Common myeloid progenitor, CD34-positive (primary cell): ENCODE results near the gene SYNRG.
"Not testable (repeated sequence)": the region's sequence is repeated elsewhere in the genome, so short reads cannot be mapped to it uniquely, and the experiment has no call there.

Source experiments
- CTCF ChIA-PET: fragments of 350-600 bp; sonication (Branson Sonifier 250); formaldehyde crosslinking; loops from one replicate; lab custom pipeline; 2021; ENCODE audit warnings: antibody characterized with exemption; lab: Charles Lee
- POLR2A ChIA-PET: fragments of 350-600 bp; sonication (Branson Sonifier 250); formaldehyde crosslinking; loops from one replicate; lab custom pipeline; 2021; ENCODE audit warnings: antibody characterized with exemption; lab: Charles Lee
- DNase-seq, 3 donors: peaks; one replicate each; pipeline versions ENCODE4 v3.0.0 to v3.0.0-alpha.2; 2013
- H3K27ac ChIP-seq, 2 experiments: 1 replicate in 1 of 2; 2 replicates in 1 of 2; pipeline ENCODE4 v1.7.0; 2013; ENCODE audit warnings: inconsistent platforms in 2 of 2, low read length in 2 of 2, mild to moderate bottlenecking in 2 of 2, low read depth in 1 of 2, moderate library complexity in 1 of 2; ENCODE audit not compliant: severe bottlenecking in 2 of 2, insufficient read depth in 1 of 2, poor library complexity in 1 of 2
- H3K27me3 ChIP-seq, 5 experiments: replicated peaks in 2 of 5; 1 replicate in 3 of 5; 2 replicates in 2 of 5; pipeline versions ENCODE4 v1.6.1 to v1.7.0; 2013; ENCODE audit warnings: low read length in 4 of 5, mild to moderate bottlenecking in 2 of 5, moderate library complexity in 2 of 5, inconsistent platforms in 1 of 5; ENCODE audit not compliant: insufficient read depth in 5 of 5, control insufficient read depth in 4 of 5
- H3K36me3 ChIP-seq, 4 experiments: 1 replicate in 2 of 4; 2 replicates in 2 of 4; pipeline versions ENCODE4 v1.6.1 to v1.7.0; 2013; ENCODE audit warnings: low read length in 3 of 4, control low read depth in 1 of 4, mild to moderate bottlenecking in 1 of 4; ENCODE audit not compliant: control insufficient read depth in 4 of 4, insufficient read depth in 4 of 4
- H3K4me1 ChIP-seq, 4 experiments: 1 replicate in 3 of 4; 2 replicates in 1 of 4; pipeline versions ENCODE4 v1.6.1 to v1.7.1; 2013; ENCODE audit warnings: low read length in 3 of 4, mild to moderate bottlenecking in 3 of 4, control low read depth in 1 of 4, inconsistent platforms in 1 of 4, moderate library complexity in 1 of 4; ENCODE audit not compliant: control insufficient read depth in 4 of 4, insufficient read depth in 4 of 4; ENCODE audit errors: control extremely low read depth in 1 of 4
- H3K4me3 ChIP-seq, 7 experiments: 1 replicate in 4 of 7; 2 replicates in 3 of 7; pipeline versions ENCODE4 v1.5.1 to v1.7.0; 2013; ENCODE audit warnings: mild to moderate bottlenecking in 7 of 7, low read length in 6 of 7, moderate library complexity in 6 of 7, inconsistent platforms in 2 of 7, low read depth in 2 of 7, control low read depth in 1 of 7; ENCODE audit not compliant: insufficient read depth in 4 of 7, control insufficient read depth in 1 of 7; ENCODE audit errors: extremely low read depth in 1 of 7
- H3K9me3 ChIP-seq, 5 experiments: 1 replicate in 4 of 5; 2 replicates in 1 of 5; pipeline versions ENCODE4 v1.6.1 to v1.7.1; 2013; ENCODE audit warnings: low read length in 4 of 5, mild to moderate bottlenecking in 2 of 5, inconsistent platforms in 1 of 5, low read depth in 1 of 5, moderate library complexity in 1 of 5; ENCODE audit not compliant: control insufficient read depth in 4 of 5, insufficient read depth in 2 of 5; ENCODE audit errors: control extremely low read depth in 1 of 5
- WGBS: methylation state at CpG from one replicate; pipeline ENCODE4 v1.1.5; 2013; ENCODE audit not compliant: insufficient coverage; 5-methylcytosine and 5-hydroxymethylcytosine counted together

SYNRG gene

GRCh38 chr17:37518826-37519225 is 90.4 kb downstream of the SYNRG start:
- DNase-seq: peak in 2 of 3 donors; percentile 29 to 37

GRCh38 chr17:37517881-37518280 is 91.3 kb downstream of the SYNRG start:
- WGBS: 100% methylated on average over 4 of the region's 4 CpGs
- no peak overlapping the region for H3K4me3 ChIP-seq
- CTCF ChIA-PET: interaction anchor here (0.6 to 1.2 kb wide), 4 partner anchors 31 to 193 kb away, joined by 3 read pairs; no protein-coding TSS in a partner anchor
- no peaks in the 10 kb centered on the region for H3K9me3 ChIP-seq
- DNase-seq: no peak
- peaks cover 6 to 30% (median 23%) of the 10 kb centered on the region in 4 experiments for H3K4me1 ChIP-seq
- POLR2A ChIA-PET: no interaction called here
- peaks cover 2 to 57% (median 26%) of the 10 kb centered on the region in 4 experiments for H3K36me3 ChIP-seq
- H3K27me3 ChIP-seq: no peaks in the 10 kb centered on the region
- no peak overlapping the region for H3K27ac ChIP-seq

More at GRCh38 chr17:37518826-37519225, 90.4 kb downstream of the SYNRG start:
- 81% methylated on average over 7 of the region's 8 CpGs for WGBS
- ChIA-PET POLR2A (no interaction called here), CTCF (interaction anchor here (0.8 to 1.7 kb wide), 7 partner anchors 9 to 81 kb away, joined by 3 to 6 read pairs (median 4); no protein-coding TSS in a partner anchor)
- H3K27me3 ChIP-seq: no peaks in the 10 kb centered on the region
- H3K4me1 ChIP-seq: peaks cover 6 to 30% (median 23%) of the 10 kb centered on the region in 4 experiments
- H3K27ac ChIP-seq: no peak overlapping the region
- peaks cover 2 to 55% (median 28%) of the 10 kb centered on the region in 4 experiments for H3K36me3 ChIP-seq
- H3K4me3 ChIP-seq: no peak overlapping the region
- H3K9me3 ChIP-seq: no peaks in the 10 kb centered on the region

- no peak overlapping the region for H3K4me3 ChIP-seq
- POLR2A ChIA-PET: interaction anchor here (0.5 kb wide), 1 partner anchor 60 kb away, joined by 3 read pairs; no protein-coding TSS in a partner anchor
- no peak for DNase-seq
- H3K27ac ChIP-seq: no peak overlapping the region
- peaks cover 2 to 61% (median 31%) of the 10 kb centered on the region in 4 experiments for H3K36me3 ChIP-seq
- H3K4me1 ChIP-seq: peaks cover 6 to 30% (median 23%) of the 10 kb centered on the region in 4 experiments
- H3K27me3 ChIP-seq: no peaks in the 10 kb centered on the region
- CTCF ChIA-PET: interaction anchor here (1.1 kb wide), 2 partner anchors 21 to 28 kb away, joined by 3 read pairs; no protein-coding TSS in a partner anchor
- 94% methylated on average over 2 of the region's 6 CpGs for WGBS
- H3K9me3 ChIP-seq: no peaks in the 10 kb centered on the region
Observed at GRCh38 chr17:37516127-37516571, 93.1 kb downstream of the SYNRG start.

- Histone ChIP-seq H3K27ac (no peak overlapping the region), H3K27me3 (no peaks in the 10 kb centered on the region), H3K4me3 (no peak overlapping the region), H3K36me3 (peaks cover 2 to 47% (median 30%) of the 10 kb centered on the region in 4 experiments), H3K9me3 (no peaks in the 10 kb centered on the region), H3K4me1 (peaks cover 0 to 9% (median 5%) of the 10 kb centered on the region in 4 experiments)
- ChIA-PET POLR2A (no interaction called here), CTCF (interaction anchor here (0.8 to 1.3 kb wide), 3 partner anchors 8 to 82 kb away, joined by 3 read pairs; no protein-coding TSS in a partner anchor)
- DNase-seq: no peak
- WGBS: 92% methylated on average over 10 of the region's 10 CpGs
Observed at GRCh38 chr17:37513711-37514110, 95.5 kb downstream of the SYNRG start.

- no peak overlapping the region for H3K4me3 ChIP-seq
- WGBS: 95% methylated on average over 24 of the region's 24 CpGs
- no peaks in the 10 kb centered on the region for H3K9me3 ChIP-seq
- CTCF ChIA-PET: interaction anchor here (0.8 kb wide), 1 partner anchor 16 kb away, joined by 3 read pairs; no protein-coding TSS in a partner anchor
- POLR2A ChIA-PET: no interaction called here
- H3K36me3 ChIP-seq: peaks cover 0 to 39% (median 23%) of the 10 kb centered on the region in 4 experiments
- H3K27me3 ChIP-seq: no peaks in the 10 kb centered on the region
- H3K4me1 ChIP-seq: no peaks in the 10 kb centered on the region
- DNase-seq: no peak
- H3K27ac ChIP-seq: no peak overlapping the region
Observed at GRCh38 chr17:37512442-37513068, 96.7 kb downstream of the SYNRG start.

GRCh38 chr17:37511642-37512041 is 97.6 kb downstream of the SYNRG start:
- H3K4me3 ChIP-seq, POLR2A ChIA-PET, H3K4me1 ChIP-seq, CTCF ChIA-PET, H3K27ac ChIP-seq, DNase-seq, H3K27me3 ChIP-seq, H3K9me3 ChIP-seq: not testable (repeated sequence)
- WGBS: no CpG with 5 or more reads among the region's 1 CpG
- peaks cover 0 to 35% (median 18%) of the 10 kb centered on the region in 4 experiments for H3K36me3 ChIP-seq

GRCh38 chr17:37510056-37510455 is 99.2 kb downstream of the SYNRG start:
- H3K27ac ChIP-seq: no peak overlapping the region
- CTCF ChIA-PET: interaction anchor here (0.7 kb wide), 1 partner anchor 9 kb away, joined by 6 read pairs; no protein-coding TSS in a partner anchor
- H3K36me3 ChIP-seq: peaks cover 0 to 28% (median 15%) of the 10 kb centered on the region in 4 experiments
- no peak overlapping the region for H3K4me3 ChIP-seq
- POLR2A ChIA-PET: no interaction called here
- H3K4me1 ChIP-seq: no peaks in the 10 kb centered on the region
- no peaks in the 10 kb centered on the region for H3K9me3 ChIP-seq
- over 99% methylated on average over 13 of the region's 17 CpGs for WGBS
- H3K27me3 ChIP-seq: no peaks in the 10 kb centered on the region
- DNase-seq: no peak
